HEK293 (cell line): ENCODE results near the gene CDCA5.

Source experiments
- CTCF ChIA-PET: fragments of 350-600 bp; formaldehyde crosslinking; extraction: SDS; loops from one replicate; lab custom pipeline; 2021; ENCODE audit warnings: antibody characterized with exemption; lab: Yijun Ruan, JAX
- POLR2A ChIA-PET: fragments of 300-600 bp; formaldehyde crosslinking; extraction: SDS; loops from one replicate; lab custom pipeline; 2020; ENCODE audit warnings: antibody characterized with exemption, inconsistent platforms; lab: Yijun Ruan, JAX
- H3K27ac ChIP-seq: fragments of 200-500 bp; sonication (Bioruptor generic); 2 replicates; pipeline ENCODE4 v1.5.1; 2014; ENCODE audit warnings: low read depth, low read length, control low read depth, inconsistent platforms; ENCODE audit errors: extremely low read depth
- H3K36me3 ChIP-seq, 2 experiments: fragments of 200-500 bp in 1 of 2; sonication (Bioruptor generic) in 1 of 2; 1 replicate in 1 of 2; 2 replicates in 1 of 2; pipeline ENCODE4 v1.5.1; 2014 to 2017; ENCODE audit warnings: inconsistent platforms in 2 of 2, low read length in 2 of 2; ENCODE audit not compliant: control insufficient read depth in 2 of 2, insufficient read depth in 1 of 2
- H3K4me1 ChIP-seq: fragments of 200-500 bp; sonication (Bioruptor generic); 2 replicates; pipeline ENCODE4 v1.5.1; 2014; ENCODE audit warnings: mild to moderate bottlenecking, low read length, inconsistent platforms; ENCODE audit not compliant: control insufficient read depth, insufficient read depth
- H3K4me3 ChIP-seq: 2 replicates; pipeline ENCODE4 v1.5.1; 2011; ENCODE audit warnings: low read depth, mild to moderate bottlenecking, control low read depth, low read length, moderate library complexity
- H3K9me3 ChIP-seq: fragments of 200-500 bp; sonication (Bioruptor generic); 2 replicates; pipeline ENCODE4 v1.5.1; 2014; ENCODE audit warnings: low read depth, low read length, inconsistent platforms; ENCODE audit not compliant: control insufficient read depth, insufficient read depth
- GLI4 ChIP-seq: fragments of 450-650 bp; formaldehyde crosslinking; IDR thresholded peaks from 2 replicates; pipeline ENCODE4 v1.5.1; 2016; ENCODE audit warnings: missing biosample characterization, missing genetic modification characterization
- KLF16 ChIP-seq: fragments of 450-650 bp; formaldehyde crosslinking; IDR thresholded peaks from 2 replicates; pipeline ENCODE4 v1.5.1; 2017; ENCODE audit warnings: missing biosample characterization, missing genetic modification characterization
- PRDM1 ChIP-seq: fragments of 450-650 bp; formaldehyde crosslinking; IDR thresholded peaks from 2 replicates; pipeline ENCODE4; 2016; ENCODE audit warnings: missing biosample characterization, missing genetic modification characterization
- REPIN1 ChIP-seq: fragments of 450-650 bp; formaldehyde crosslinking; IDR thresholded peaks from 2 replicates; pipeline ENCODE4 v1.5.1; 2017; ENCODE audit warnings: missing biosample characterization, missing genetic modification characterization, low read depth
- SCRT2 ChIP-seq: fragments of 450-650 bp; formaldehyde crosslinking; IDR thresholded peaks from 2 replicates; pipeline ENCODE4 v1.5.1; 2016; ENCODE audit warnings: missing biosample characterization, missing genetic modification characterization
- SP2 ChIP-seq: fragments of 450-650 bp; formaldehyde crosslinking; IDR thresholded peaks from 2 replicates; pipeline ENCODE4 v1.5.1; 2016; ENCODE audit warnings: missing biosample characterization, missing genetic modification characterization
- TRIM28 ChIP-seq: IDR thresholded peaks from 2 replicates; pipeline ENCODE4 v1.6.1; 2011; ENCODE audit warnings: low read length, control low read depth, borderline replicate concordance
- WT1 ChIP-seq: fragments of 450-650 bp; formaldehyde crosslinking; IDR thresholded peaks from 2 replicates; pipeline ENCODE4 v1.5.1; 2016; ENCODE audit warnings: missing biosample characterization, missing genetic modification characterization
- ZFP3 ChIP-seq: fragments of 450-650 bp; formaldehyde crosslinking; IDR thresholded peaks from 2 replicates; pipeline ENCODE4 v1.5.1; 2016; ENCODE audit warnings: low read depth, missing biosample characterization, missing genetic modification characterization
- ZNF112 ChIP-seq: fragments of 450-650 bp; formaldehyde crosslinking; IDR thresholded peaks from 2 replicates; pipeline ENCODE4 v1.5.0; 2017; ENCODE audit warnings: missing biosample characterization, missing genetic modification characterization
- ZNF239 ChIP-seq: fragments of 450-650 bp; formaldehyde crosslinking; IDR thresholded peaks from 2 replicates; pipeline ENCODE4 v1.5.1; 2016; ENCODE audit warnings: missing biosample characterization, missing genetic modification characterization
- ZNF302 ChIP-seq: fragments of 450-650 bp; formaldehyde crosslinking; IDR thresholded peaks from 2 replicates; pipeline ENCODE4 v1.5.1; 2016; ENCODE audit warnings: missing biosample characterization, missing genetic modification characterization, low read depth
- ZNF341 ChIP-seq: fragments of 450-650 bp; formaldehyde crosslinking; IDR thresholded peaks from 2 replicates; pipeline ENCODE4; 2016; ENCODE audit warnings: low read depth, missing biosample characterization, missing genetic modification characterization
- ZNF560 ChIP-seq: fragments of 450-650 bp; formaldehyde crosslinking; IDR thresholded peaks from 2 replicates; pipeline ENCODE4 v1.5.1; 2017; ENCODE audit warnings: missing biosample characterization, missing genetic modification characterization, borderline replicate concordance
- ZNF585B ChIP-seq: fragments of 450-650 bp; formaldehyde crosslinking; IDR thresholded peaks from 2 replicates; pipeline ENCODE4 v1.5.1; 2016; ENCODE audit warnings: missing biosample characterization, missing genetic modification characterization
- ZNF701 ChIP-seq: fragments of 450-650 bp; formaldehyde crosslinking; IDR thresholded peaks from 2 replicates; pipeline ENCODE4 v1.5.1; 2016; ENCODE audit warnings: missing biosample characterization, missing genetic modification characterization
- ZSCAN23 ChIP-seq: fragments of 450-650 bp; formaldehyde crosslinking; IDR thresholded peaks from 2 replicates; pipeline ENCODE4 v1.5.1; 2016; ENCODE audit warnings: missing biosample characterization, missing genetic modification characterization
- ZXDB ChIP-seq: fragments of 450-650 bp; formaldehyde crosslinking; IDR thresholded peaks from 2 replicates; pipeline ENCODE4 v1.5.1; 2016; ENCODE audit warnings: missing biosample characterization, missing genetic modification characterization
- TF ChIP-seq, protein P1 (sequence below): fragments of 450-650 bp; formaldehyde crosslinking; IDR thresholded peaks from 2 replicates; pipeline ENCODE4 v1.5.0; 2017; ENCODE audit warnings: missing biosample characterization, missing genetic modification characterization, borderline replicate concordance
- TF ChIP-seq, protein P2 (sequence below): fragments of 450-650 bp; formaldehyde crosslinking; IDR thresholded peaks from 2 replicates; pipeline ENCODE4 v1.5.1; 2016; ENCODE audit warnings: missing biosample characterization, missing genetic modification characterization, low read depth
- TF ChIP-seq, protein P3 (sequence below): fragments of 450-650 bp; formaldehyde crosslinking; IDR thresholded peaks from 2 replicates; pipeline ENCODE4 v1.5.1; 2016; ENCODE audit warnings: missing biosample characterization, missing genetic modification characterization
- TF ChIP-seq, protein P4 (sequence below): IDR thresholded peaks from 2 replicates; pipeline ENCODE4 v1.6.1; 2011; ENCODE audit warnings: mild to moderate bottlenecking, low read depth, low read length, borderline replicate concordance
- TF ChIP-seq, protein P5 (sequence below): sonication (generic); formaldehyde crosslinking; IDR thresholded peaks from 2 replicates; pipeline ENCODE4 v1.8.1; 2022; ENCODE audit warnings: mild to moderate bottlenecking, moderate library complexity, missing genetic modification reagents
- TF ChIP-seq, protein P6 (sequence below): fragments of 450-650 bp; formaldehyde crosslinking; optimal IDR thresholded peaks from 2 replicates; pipeline ENCODE3; 2016; ENCODE audit warnings: missing biosample characterization, mild to moderate bottlenecking, missing genetic modification characterization

The CDCA5 gene

DNA sequence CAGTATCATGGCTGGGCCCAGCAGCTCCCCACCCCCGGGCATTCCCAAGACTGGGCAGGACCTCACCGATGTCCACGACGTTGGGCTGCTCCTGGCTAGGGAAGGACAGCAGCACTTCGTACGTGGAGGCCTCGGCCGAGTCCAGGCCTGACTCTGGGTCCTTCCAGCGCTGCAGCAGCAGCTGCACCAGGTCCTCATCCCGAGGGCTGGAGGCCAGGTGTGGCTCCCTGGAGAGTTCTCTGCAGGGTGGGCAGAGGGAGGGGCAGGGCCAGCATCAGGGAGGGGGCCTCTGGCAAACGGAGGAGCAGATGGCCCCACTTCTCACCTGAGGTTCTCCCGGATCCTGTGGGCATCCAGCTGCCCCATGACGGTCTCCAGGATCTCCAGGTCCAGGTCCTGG is 25.8 kb downstream of the CDCA5 start (continued):
- TF ChIP-seq, protein P1, sequence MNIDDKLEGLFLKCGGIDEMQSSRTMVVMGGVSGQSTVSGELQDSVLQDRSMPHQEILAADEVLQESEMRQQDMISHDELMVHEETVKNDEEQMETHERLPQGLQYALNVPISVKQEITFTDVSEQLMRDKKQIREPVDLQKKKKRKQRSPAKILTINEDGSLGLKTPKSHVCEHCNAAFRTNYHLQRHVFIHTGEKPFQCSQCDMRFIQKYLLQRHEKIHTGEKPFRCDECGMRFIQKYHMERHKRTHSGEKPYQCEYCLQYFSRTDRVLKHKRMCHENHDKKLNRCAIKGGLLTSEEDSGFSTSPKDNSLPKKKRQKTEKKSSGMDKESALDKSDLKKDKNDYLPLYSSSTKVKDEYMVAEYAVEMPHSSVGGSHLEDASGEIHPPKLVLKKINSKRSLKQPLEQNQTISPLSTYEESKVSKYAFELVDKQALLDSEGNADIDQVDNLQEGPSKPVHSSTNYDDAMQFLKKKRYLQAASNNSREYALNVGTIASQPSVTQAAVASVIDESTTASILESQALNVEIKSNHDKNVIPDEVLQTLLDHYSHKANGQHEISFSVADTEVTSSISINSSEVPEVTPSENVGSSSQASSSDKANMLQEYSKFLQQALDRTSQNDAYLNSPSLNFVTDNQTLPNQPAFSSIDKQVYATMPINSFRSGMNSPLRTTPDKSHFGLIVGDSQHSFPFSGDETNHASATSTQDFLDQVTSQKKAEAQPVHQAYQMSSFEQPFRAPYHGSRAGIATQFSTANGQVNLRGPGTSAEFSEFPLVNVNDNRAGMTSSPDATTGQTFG (tag by site-specific recombination), result no peak
- TF ChIP-seq, protein P2, sequence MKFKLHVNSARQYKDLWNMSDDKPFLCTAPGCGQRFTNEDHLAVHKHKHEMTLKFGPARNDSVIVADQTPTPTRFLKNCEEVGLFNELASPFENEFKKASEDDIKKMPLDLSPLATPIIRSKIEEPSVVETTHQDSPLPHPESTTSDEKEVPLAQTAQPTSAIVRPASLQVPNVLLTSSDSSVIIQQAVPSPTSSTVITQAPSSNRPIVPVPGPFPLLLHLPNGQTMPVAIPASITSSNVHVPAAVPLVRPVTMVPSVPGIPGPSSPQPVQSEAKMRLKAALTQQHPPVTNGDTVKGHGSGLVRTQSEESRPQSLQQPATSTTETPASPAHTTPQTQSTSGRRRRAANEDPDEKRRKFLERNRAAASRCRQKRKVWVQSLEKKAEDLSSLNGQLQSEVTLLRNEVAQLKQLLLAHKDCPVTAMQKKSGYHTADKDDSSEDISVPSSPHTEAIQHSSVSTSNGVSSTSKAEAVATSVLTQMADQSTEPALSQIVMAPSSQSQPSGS (tag by site-specific recombination), result no peak
- no peak for TF ChIP-seq ZNF239
- TF ChIP-seq, all 188 proteins: peak for 0

DNA sequence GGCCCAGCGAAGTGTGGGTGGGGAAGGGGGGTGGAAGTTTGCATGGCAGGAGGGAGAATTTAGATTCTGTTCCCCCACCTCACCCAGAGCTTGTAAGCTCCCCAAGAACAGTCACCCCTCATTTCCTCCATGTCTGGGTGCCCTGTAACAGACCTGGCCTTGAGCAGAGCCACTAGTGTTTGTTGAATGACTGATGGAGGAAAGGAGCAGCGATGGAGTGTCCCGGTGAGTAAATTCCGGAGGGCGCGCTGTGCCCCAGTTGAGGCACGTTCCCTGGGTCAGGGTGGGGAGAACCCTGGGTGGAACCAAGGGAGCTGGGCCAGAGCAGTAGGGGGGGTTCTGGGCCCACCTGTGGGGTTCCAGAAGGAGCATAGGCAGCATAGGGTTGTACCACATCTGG is 26.3 kb downstream of the CDCA5 start:
- no peaks in the 10 kb centered on the region for H3K9me3 ChIP-seq
- H3K36me3 ChIP-seq, result no peaks in the 10 kb centered on the region
- no peak overlapping the region for H3K27ac ChIP-seq
- no peak overlapping the region for H3K4me3 ChIP-seq
- CTCF ChIA-PET, result no interaction called here
- TF ChIP-seq ZNF560 (tag by site-specific recombination) (no peak), ZSCAN23 (tag by site-specific recombination) (no peak)
- TF ChIP-seq, protein P3, sequence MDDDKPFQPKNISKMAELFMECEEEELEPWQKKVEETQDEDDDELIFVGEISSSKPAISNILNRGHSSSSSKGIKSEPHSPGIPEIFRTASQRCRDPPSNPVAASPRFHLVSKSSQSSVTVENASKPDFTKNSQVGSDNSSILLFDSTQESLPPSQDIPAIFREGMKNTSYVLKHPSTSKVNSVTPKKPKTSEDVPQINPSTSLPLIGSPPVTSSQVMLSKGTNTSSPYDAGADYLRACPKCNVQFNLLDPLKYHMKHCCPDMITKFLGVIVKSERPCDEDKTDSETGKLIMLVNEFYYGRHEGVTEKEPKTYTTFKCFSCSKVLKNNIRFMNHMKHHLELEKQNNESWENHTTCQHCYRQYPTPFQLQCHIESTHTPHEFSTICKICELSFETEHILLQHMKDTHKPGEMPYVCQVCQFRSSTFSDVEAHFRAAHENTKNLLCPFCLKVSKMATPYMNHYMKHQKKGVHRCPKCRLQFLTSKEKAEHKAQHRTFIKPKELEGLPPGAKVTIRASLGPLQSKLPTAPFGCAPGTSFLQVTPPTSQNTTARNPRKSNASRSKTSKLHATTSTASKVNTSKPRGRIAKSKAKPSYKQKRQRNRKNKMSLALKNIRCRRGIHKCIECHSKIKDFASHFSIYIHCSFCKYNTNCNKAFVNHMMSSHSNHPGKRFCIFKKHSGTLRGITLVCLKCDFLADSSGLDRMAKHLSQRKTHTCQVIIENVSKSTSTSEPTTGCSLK (tag by site-specific recombination), result no peak
- POLR2A ChIA-PET, result no interaction called here
- no peaks in the 10 kb centered on the region for H3K4me1 ChIP-seq

DNA sequence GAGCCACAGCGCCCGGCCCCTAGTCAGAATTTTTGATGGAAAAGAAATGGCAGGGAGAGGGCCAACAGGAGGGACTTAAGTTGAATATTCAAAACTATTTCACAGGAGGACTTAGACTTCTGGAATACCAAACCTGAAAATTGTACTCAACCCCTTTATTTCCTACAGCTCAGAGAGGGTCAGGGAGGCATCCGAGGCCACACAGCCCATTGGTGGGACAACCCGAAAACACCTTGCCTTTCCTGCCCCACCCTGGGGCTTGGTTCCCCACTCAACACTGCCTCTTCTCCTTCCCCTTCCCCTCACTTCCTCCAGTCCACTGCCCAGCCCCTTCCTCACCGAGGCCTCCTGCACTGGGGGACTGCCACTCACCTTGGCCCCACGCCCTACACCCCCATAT is 26.8 kb downstream of the CDCA5 start:
- ChIA-PET CTCF (interaction anchor here (0.6 kb wide), 1 partner anchor 7 kb away, joined by 5 read pairs; no protein-coding TSS in a partner anchor), POLR2A (interaction anchor here (0.9 kb wide), 1 partner anchor 16 kb away, joined by 5 read pairs; the partner anchor contains the start of gene SAC3D1)
- no peaks in the 10 kb centered on the region for H3K36me3 ChIP-seq
- H3K4me1 ChIP-seq, result no peaks in the 10 kb centered on the region
- no peaks in the 10 kb centered on the region for H3K9me3 ChIP-seq
- no peak overlapping the region for H3K27ac ChIP-seq
- no peak overlapping the region for H3K4me3 ChIP-seq
- TF ChIP-seq ZNF585B (tag by site-specific recombination) (no peak), ZFP3 (tag by site-specific recombination) (no peak), ZNF701 (tag by site-specific recombination) (no peak), GLI4 (no peak), SCRT2 (tag by site-specific recombination) (no peak), PRDM1 (tag by site-specific recombination) (no peak), TRIM28 (no peak), ZNF341 (tag by site-specific recombination) (no peak), WT1 (tag by site-specific recombination) (no peak), ZNF112 (tag by site-specific recombination) (no peak), SP2 (tag by site-specific recombination) (no peak), REPIN1 (tag by site-specific recombination) (no peak), ZNF302 (tag by site-specific recombination) (no peak), ZXDB (no peak), KLF16 (tag by site-specific recombination) (no peak)
- TF ChIP-seq, protein P4, sequence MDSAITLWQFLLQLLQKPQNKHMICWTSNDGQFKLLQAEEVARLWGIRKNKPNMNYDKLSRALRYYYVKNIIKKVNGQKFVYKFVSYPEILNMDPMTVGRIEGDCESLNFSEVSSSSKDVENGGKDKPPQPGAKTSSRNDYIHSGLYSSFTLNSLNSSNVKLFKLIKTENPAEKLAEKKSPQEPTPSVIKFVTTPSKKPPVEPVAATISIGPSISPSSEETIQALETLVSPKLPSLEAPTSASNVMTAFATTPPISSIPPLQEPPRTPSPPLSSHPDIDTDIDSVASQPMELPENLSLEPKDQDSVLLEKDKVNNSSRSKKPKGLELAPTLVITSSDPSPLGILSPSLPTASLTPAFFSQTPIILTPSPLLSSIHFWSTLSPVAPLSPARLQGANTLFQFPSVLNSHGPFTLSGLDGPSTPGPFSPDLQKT, result no peak
- TF ChIP-seq, protein P5, sequence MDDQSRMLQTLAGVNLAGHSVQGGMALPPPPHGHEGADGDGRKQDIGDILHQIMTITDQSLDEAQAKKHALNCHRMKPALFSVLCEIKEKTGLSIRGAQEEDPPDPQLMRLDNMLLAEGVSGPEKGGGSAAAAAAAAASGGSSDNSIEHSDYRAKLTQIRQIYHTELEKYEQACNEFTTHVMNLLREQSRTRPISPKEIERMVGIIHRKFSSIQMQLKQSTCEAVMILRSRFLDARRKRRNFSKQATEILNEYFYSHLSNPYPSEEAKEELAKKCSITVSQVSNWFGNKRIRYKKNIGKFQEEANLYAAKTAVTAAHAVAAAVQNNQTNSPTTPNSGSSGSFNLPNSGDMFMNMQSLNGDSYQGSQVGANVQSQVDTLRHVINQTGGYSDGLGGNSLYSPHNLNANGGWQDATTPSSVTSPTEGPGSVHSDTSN (CRISPR knock-in tag), result no peak
- TF ChIP-seq, protein P6, sequence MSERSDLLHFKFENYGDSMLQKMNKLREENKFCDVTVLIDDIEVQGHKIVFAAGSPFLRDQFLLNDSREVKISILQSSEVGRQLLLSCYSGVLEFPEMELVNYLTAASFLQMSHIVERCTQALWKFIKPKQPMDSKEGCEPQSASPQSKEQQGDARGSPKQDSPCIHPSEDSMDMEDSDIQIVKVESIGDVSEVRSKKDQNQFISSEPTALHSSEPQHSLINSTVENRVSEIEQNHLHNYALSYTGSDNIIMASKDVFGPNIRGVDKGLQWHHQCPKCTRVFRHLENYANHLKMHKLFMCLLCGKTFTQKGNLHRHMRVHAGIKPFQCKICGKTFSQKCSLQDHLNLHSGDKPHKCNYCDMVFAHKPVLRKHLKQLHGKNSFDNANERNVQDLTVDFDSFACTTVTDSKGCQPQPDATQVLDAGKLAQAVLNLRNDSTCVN (tag by site-specific recombination), result no peak
